Lung (tissue), 12 donors: ENCODE results near the gene TXLNA. TPM values are rescaled to one million over a fixed set of nuclear protein-coding genes. Genes with fewer than 3 reads are reported as not detected.
A peak's percentile ranks its signal among the peaks of the same experiment; 100 is the strongest.

Source experiments
- ATAC-seq: fragments of 200-7000 bp; cut with Tn5 transposase; one replicate; pipeline ENCODE4 v1.9.1; 2020; ENCODE audit warnings: moderate number of reproducible peaks; ENCODE audit not compliant: insufficient read depth, low FRiP score
- DNase-seq, 3 donors: peaks; one replicate each; pipeline ENCODE4 v3.0.0-alpha.2; 2013 to 2017
- H3K27ac ChIP-seq, 2 donors: one replicate each; pipeline ENCODE4 v1.5.1; 2013; ENCODE audit warnings: mild to moderate bottlenecking in 2 of 2, moderate library complexity in 2 of 2, control low read depth in 1 of 2, inconsistent platforms in 1 of 2, low read depth in 1 of 2, low read length in 1 of 2
- H3K27me3 ChIP-seq, 3 donors: one replicate each; pipeline ENCODE4 v1.5.1; 2013; ENCODE audit warnings: low read length in 2 of 3; ENCODE audit not compliant: control insufficient read depth in 3 of 3, insufficient read depth in 3 of 3
- H3K36me3 ChIP-seq, 4 donors: one replicate each; pipeline ENCODE4 v1.5.1; 2013; ENCODE audit warnings: low read length in 4 of 4, mild to moderate bottlenecking in 1 of 4, moderate library complexity in 1 of 4; ENCODE audit not compliant: control insufficient read depth in 4 of 4, insufficient read depth in 4 of 4
- H3K4me1 ChIP-seq, 5 donors: one replicate each; pipeline ENCODE4 v1.5.1; 2013; ENCODE audit warnings: low read length in 5 of 5, mild to moderate bottlenecking in 2 of 5, moderate library complexity in 1 of 5; ENCODE audit not compliant: control insufficient read depth in 5 of 5, insufficient read depth in 5 of 5
- H3K4me3 ChIP-seq: one replicate; pipeline ENCODE4 v1.5.1; 2013; ENCODE audit warnings: mild to moderate bottlenecking, control low read depth, moderate library complexity
- H3K9ac ChIP-seq, 2 donors: one replicate each; pipeline ENCODE4 v1.5.1; 2013; ENCODE audit warnings: low read length in 2 of 2, control low read depth in 1 of 2; ENCODE audit not compliant: insufficient read depth in 1 of 2
- H3K9me3 ChIP-seq, 4 donors: one replicate each; pipeline ENCODE4 v1.5.1; 2013; ENCODE audit warnings: low read length in 3 of 4, mild to moderate bottlenecking in 1 of 4, moderate library complexity in 1 of 4; ENCODE audit not compliant: control insufficient read depth in 4 of 4, insufficient read depth in 3 of 4
- CTCF ChIP-seq: IDR thresholded peaks from 2 replicates; pipeline ENCODE4 v1.5.1; 2012; ENCODE audit warnings: mild to moderate bottlenecking; ENCODE audit errors: control extremely low read depth, extremely low read depth
- WGBS, 2 donors: extraction: QIAGEN DNeasy Blood & Tissue Kit; methylation state at CpG; one replicate each; pipeline ENCODE4 v1.1.7; 2013; 5-methylcytosine and 5-hydroxymethylcytosine counted together
- polyA plus RNA-seq, 2 donors: library from polyadenylated mRNA; stranded (reverse); fragments of 200-250 nt; gene quantifications; one replicate each; pipeline ENCODE4 v1.2.1, GENCODE V29; 2013
- total RNA-seq, 2 donors: library from RNA; depleted of rRNA in 1 of 2; stranded (reverse); fragments of >200 nt in 1 of 2; gene quantifications; one replicate each; pipeline ENCODE4 v1.2.1, GENCODE V29; 2014 to 2021
- donor health status: control.
- donor health status: control.
- donor health status: Bipolar disorder and iron deficiency.
- donor health status: healthy.
- donor health status: DM: yes; HTN: yes; CAD: no.

Gene TXLNA
- total and polyA plus RNA-seq, 4 donors = 22.2 to 55.6 (median 30.9) TPM

DNA sequence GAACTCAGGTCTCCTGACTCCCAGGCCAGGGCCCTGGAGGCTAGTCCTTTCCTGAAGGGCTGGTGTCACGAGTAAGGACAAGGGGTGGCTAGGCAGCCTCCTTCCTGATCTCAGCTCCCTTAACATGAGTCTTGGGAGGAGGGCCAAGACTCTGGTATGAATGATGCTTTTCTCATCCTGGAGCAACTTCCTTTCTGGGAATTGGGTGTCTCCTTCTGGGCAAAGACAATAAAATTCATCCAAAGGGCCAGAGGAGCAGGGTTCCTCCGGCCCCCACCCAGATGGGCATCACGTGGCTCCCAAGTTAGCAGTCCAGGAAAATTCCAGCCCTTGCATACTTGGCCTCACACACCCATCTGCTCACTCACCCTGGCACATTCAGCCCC is 67.4 kb downstream of the TXLNA start, which contains the start of gene FAM167B:
Gene FAM167B (plus strand): TSS at position 335 of the 386 bp plus-strand sequence. CDS start 200 bp downstream, outside the sequence.
- no peak for ATAC-seq
- H3K4me1 ChIP-seq = peaks cover 0 to 20% (median 0%) of the 10 kb centered on the region in 5 donors

DNA sequence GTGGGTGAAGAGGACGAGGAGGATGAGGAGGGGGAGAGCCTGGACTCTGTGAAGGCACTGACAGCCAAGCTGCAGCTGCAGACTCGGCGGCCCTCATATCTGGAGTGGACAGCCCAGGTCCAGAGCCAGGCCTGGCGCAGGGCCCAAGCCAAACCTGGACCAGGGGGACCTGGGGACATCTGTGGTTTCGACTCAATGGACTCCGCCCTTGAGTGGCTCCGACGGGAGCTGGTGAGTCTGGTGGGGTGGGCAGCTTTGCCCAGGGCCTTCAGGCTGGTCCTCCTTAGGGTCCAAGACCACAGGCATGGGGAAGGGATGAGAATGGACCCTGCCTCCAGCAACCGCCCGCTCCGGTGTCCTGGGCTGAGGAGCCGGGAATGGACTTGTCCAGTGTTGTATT is 68.0 kb downstream of the TXLNA start:
- no peak for TF ChIP-seq CTCF
- Histone ChIP-seq H3K27me3 (no peaks in the 10 kb centered on the region), H3K4me3 (peak overlapping the region; percentile 5), H3K9ac (no peak overlapping the region), H3K9me3 (no peaks in the 10 kb centered on the region), H3K27ac (peak overlapping the region; percentile 51 to 79), H3K4me1 (peaks cover 0 to 20% (median 1%) of the 10 kb centered on the region in 5 donors), H3K36me3 (no peaks in the 10 kb centered on the region)
- WGBS, 2 donors = 70 to 85% methylated on average over 12 of the region's 12 CpGs
- no peak for ATAC-seq
- no peak for DNase-seq

More for the DNA sequence above, 67.4 kb downstream of the TXLNA start, which contains the start of gene FAM167B:
- Histone ChIP-seq H3K9me3 (no peaks in the 10 kb centered on the region), H3K4me3 (peak within 1 kb of the TSS; percentile 5), H3K27me3 (no peaks in the 10 kb centered on the region), H3K9ac (no peak within 1 kb of the TSS), H3K27ac (peak within 1 kb of the TSS; percentile 51 to 79), H3K36me3 (no peaks in the 10 kb centered on the region)
- no peak for TF ChIP-seq CTCF
- DNase-seq = peak in 2 of 3 donors; percentile 40 to 69
- WGBS, 2 donors = 45 to 63% methylated on average over 3 of the region's 3 CpGs

Other genes starting within 250 kb of the TXLNA start
- gene PTP4A2, start 241.3 kb upstream of the TXLNA start, total RNA-seq = 100 to 1,000 TPM; 205 to 274 TPM
- 100 to 1,000 TPM in 1 of 2 donors, 10 to 100 TPM in 1; 90.4 to 122 TPM for gene PTP4A2, start 241.3 kb upstream of the TXLNA start, polyA plus RNA-seq
- 100 to 1,000 TPM; 104 to 138 TPM for gene KHDRBS1, start 165.8 kb upstream of the TXLNA start, total RNA-seq
- 10 to 100 TPM; 51.7 to 60.6 TPM for gene KHDRBS1, start 165.8 kb upstream of the TXLNA start, polyA plus RNA-seq
- 10 to 100 TPM in 1 of 2 donors, 1 to 10 TPM in 1; 7.6 to 23.8 TPM for gene TMEM39B, start 106.7 kb upstream of the TXLNA start, total RNA-seq
- 10 to 100 TPM; 12.3 to 14.8 TPM for gene TMEM39B, start 106.7 kb upstream of the TXLNA start, polyA plus RNA-seq
- 10 to 100 TPM; 35.1 to 54.0 TPM for gene KPNA6, start 71.6 kb upstream of the TXLNA start, total RNA-seq
- gene KPNA6, start 71.6 kb upstream of the TXLNA start, polyA plus RNA-seq = 10 to 100 TPM in 1 of 2 donors, 1 to 10 TPM in 1; 7.9 to 11.3 TPM
- gene CCDC28B, start 20.9 kb downstream of the TXLNA start, total RNA-seq = 10 to 100 TPM in 1 of 2 donors, 1 to 10 TPM in 1; 4.4 to 12.5 TPM
- 1 to 10 TPM; 5.6 to 5.8 TPM for gene CCDC28B, start 20.9 kb downstream of the TXLNA start, polyA plus RNA-seq
- 1 to 10 TPM; 2.4 to 3.8 TPM for gene IQCC, start 26.0 kb downstream of the TXLNA start, total RNA-seq
- 1 to 10 TPM; 1.6 to 2.5 TPM for gene IQCC, start 26.0 kb downstream of the TXLNA start, polyA plus RNA-seq
- 1 to 10 TPM; 7.2 to 10.0 TPM for gene DCDC2B, start 29.4 kb downstream of the TXLNA start, total RNA-seq
- gene DCDC2B, start 29.4 kb downstream of the TXLNA start, polyA plus RNA-seq = 1 to 10 TPM; 3.5 to 4.3 TPM
- 10 to 100 TPM; 29.8 to 30.2 TPM for gene TMEM234, start 42.7 kb downstream of the TXLNA start, total RNA-seq
- gene TMEM234, start 42.7 kb downstream of the TXLNA start, polyA plus RNA-seq = 10 to 100 TPM; 17.1 to 17.5 TPM
- gene EIF3I, start 42.7 kb downstream of the TXLNA start, total RNA-seq = 100 to 1,000 TPM in 1 of 2 donors, 10 to 100 TPM in 1; 81.0 to 153 TPM
- gene EIF3I, start 42.7 kb downstream of the TXLNA start, polyA plus RNA-seq = 100 to 1,000 TPM; 218 to 255 TPM
- 1 to 10 TPM; 2.6 to 5.4 TPM for gene FAM167B, start 67.5 kb downstream of the TXLNA start, total RNA-seq
- 10 to 100 TPM in 1 of 2 donors, 1 to 10 TPM in 1; 5.9 to 30.5 TPM for gene FAM167B, start 67.5 kb downstream of the TXLNA start, polyA plus RNA-seq
- 1 to 10 TPM; 3.5 to 8.9 TPM for gene LCK, start 71.6 kb downstream of the TXLNA start, total RNA-seq
- 1 to 10 TPM; 2.4 to 5.0 TPM for gene LCK, start 71.6 kb downstream of the TXLNA start, polyA plus RNA-seq
- 10 to 100 TPM; 66.2 to 90.4 TPM for gene HDAC1, start 112.4 kb downstream of the TXLNA start, total RNA-seq
- gene HDAC1, start 112.4 kb downstream of the TXLNA start, polyA plus RNA-seq = 10 to 100 TPM; 47.3 to 78.8 TPM
- gene MARCKSL1, start 156.6 kb downstream of the TXLNA start, total RNA-seq = 10 to 100 TPM; 37.9 to 78.4 TPM
- gene MARCKSL1, start 156.6 kb downstream of the TXLNA start, polyA plus RNA-seq = 10 to 100 TPM; 28.4 to 41.2 TPM
- 1 to 10 TPM; 2.2 to 7.0 TPM for gene FAM229A, start 182.8 kb downstream of the TXLNA start, total RNA-seq
- gene FAM229A, start 182.8 kb downstream of the TXLNA start, polyA plus RNA-seq = 1 to 10 TPM; 3.2 to 7.2 TPM
- 1 to 10 TPM in 1 of 2 donors, under 1 TPM in 1; 0.46 to 1.4 TPM for gene TSSK3, start 182.9 kb downstream of the TXLNA start, total RNA-seq
- gene TSSK3, start 182.9 kb downstream of the TXLNA start, polyA plus RNA-seq = 1 to 10 TPM in 1 of 2 donors, under 1 TPM in 1; 0.37 to 1.0 TPM
- gene BSDC1, start 214.8 kb downstream of the TXLNA start, total RNA-seq = 10 to 100 TPM; 58.7 to 80.5 TPM
- gene BSDC1, start 214.8 kb downstream of the TXLNA start, polyA plus RNA-seq = 10 to 100 TPM; 32.8 to 38.0 TPM